SH-SY5Y (cell line): Measurements from ENCODE around the gene MGAT5.

Source experiments
- GATA2 ChIP-seq: IDR thresholded peaks from 2 replicates; pipeline ENCODE4 v1.6.1; 2011; ENCODE audit warnings: mild to moderate bottlenecking, low read depth, low read length
- GATA3 ChIP-seq: IDR thresholded peaks from 2 replicates; pipeline ENCODE4 v1.6.1; 2011; ENCODE audit warnings: low read depth, mild to moderate bottlenecking, low read length, moderate library complexity

- TF ChIP-seq GATA3 (no peak), GATA2 (no peak)
These were observed 166.4 kb downstream of the MGAT5 start for GRCh38 chr2:134420259-134420658.
